Keratinocyte (primary cell): ENCODE results near the gene OS9. TPM values are rescaled to one million over a fixed set of nuclear protein-coding genes. Genes with fewer than 3 reads are reported as not detected.

Experiments used
- DNase-seq: peaks from one replicate; pipeline ENCODE4 v3.0.0-alpha.2; 2011; ENCODE audit warnings: low read depth, missing footprints, low spot score
- FAIRE-seq: peaks from 2 replicates; lab custom pipeline; 2011; peaks lifted over from hg19 to GRCh38; lab: Jason Lieb, UNC
- H2AFZ ChIP-seq: 2 replicates; pipeline ENCODE4 v1.6.0; 2012; ENCODE audit warnings: low read length, control low read depth, inconsistent platforms; ENCODE audit not compliant: control insufficient read depth
- H3K27ac ChIP-seq: 2 replicates; pipeline ENCODE4 v1.5.1; 2011; ENCODE audit warnings: low read length; ENCODE audit not compliant: control insufficient read depth, insufficient read depth
- H3K27me3 ChIP-seq: 3 replicates; pipeline ENCODE4 v1.6.0; 2011; ENCODE audit warnings: low read length; ENCODE audit not compliant: control insufficient read depth, insufficient read depth; ENCODE audit errors: extremely low read depth
- H3K36me3 ChIP-seq, 2 experiments: 2 replicates in 1 of 2; 3 replicates in 1 of 2; pipeline ENCODE4 v1.5.1; 2011; ENCODE audit warnings: low read length in 2 of 2, mild to moderate bottlenecking in 1 of 2; ENCODE audit not compliant: control insufficient read depth in 2 of 2, insufficient read depth in 2 of 2; ENCODE audit errors: extremely low read depth in 1 of 2
- H3K4me1 ChIP-seq: 3 replicates; pipeline ENCODE4 v1.5.1; 2011; ENCODE audit warnings: low read length; ENCODE audit not compliant: control insufficient read depth, insufficient read depth; ENCODE audit errors: extremely low read depth
- H3K4me2 ChIP-seq: 3 replicates; pipeline ENCODE4 v1.6.0; 2011; ENCODE audit warnings: low read depth, low read length; ENCODE audit not compliant: control insufficient read depth, insufficient read depth; ENCODE audit errors: extremely low read depth
- H3K4me3 ChIP-seq, 3 experiments: fragments of 200-600 bp in 1 of 3; sonication (generic) in 1 of 3; 2 replicates in 2 of 3; 3 replicates in 1 of 3; pipeline ENCODE4 v1.5.1; 2011 to 2016; ENCODE audit warnings: low read length in 3 of 3, mild to moderate bottlenecking in 3 of 3, control low read depth in 2 of 3, inconsistent platforms in 1 of 3, low read depth in 1 of 3, mixed read lengths in 1 of 3, mixed run types in 1 of 3, moderate library complexity in 1 of 3; ENCODE audit not compliant: control insufficient read depth in 2 of 3, insufficient read depth in 2 of 3; ENCODE audit errors: extremely low read depth in 1 of 3
- H3K79me2 ChIP-seq: 2 replicates; pipeline ENCODE4 v1.6.0; 2012; ENCODE audit warnings: low read length; ENCODE audit not compliant: control insufficient read depth, insufficient read depth
- H3K9ac ChIP-seq: 3 replicates; pipeline ENCODE4 v1.6.0; 2011; ENCODE audit warnings: low read length; ENCODE audit not compliant: control insufficient read depth, insufficient read depth; ENCODE audit errors: extremely low read depth
- H3K9me1 ChIP-seq: 3 replicates; pipeline ENCODE4 v1.6.0; 2011; ENCODE audit warnings: low read length; ENCODE audit not compliant: control insufficient read depth, insufficient read depth; ENCODE audit errors: extremely low read depth
- H3K9me3 ChIP-seq: 2 replicates; pipeline ENCODE4 v1.5.1; 2012; ENCODE audit warnings: low read depth, low read length; ENCODE audit not compliant: control insufficient read depth
- H4K20me1 ChIP-seq: 3 replicates; pipeline ENCODE4 v1.6.0; 2011; ENCODE audit warnings: low read length; ENCODE audit not compliant: control insufficient read depth, insufficient read depth; ENCODE audit errors: extremely low read depth
- CTCF ChIP-seq, 3 experiments: IDR thresholded peaks in 1 of 3; conservative IDR thresholded peaks in 1 of 3; optimal IDR thresholded peaks in 1 of 3; 2 replicates in 2 of 3; 3 replicates in 1 of 3; pipeline versions ENCODE3 to v1.5.1; 2011; ENCODE audit warnings: low read length in 3 of 3, mild to moderate bottlenecking in 3 of 3, moderate library complexity in 2 of 3, control low read depth in 1 of 3, inconsistent platforms in 1 of 3; ENCODE audit not compliant: insufficient read depth in 2 of 3; ENCODE audit errors: extremely low read depth in 1 of 3
- EZH2 ChIP-seq: IDR thresholded peaks from one replicate; pipeline ENCODE4 v1.6.1; 2012; ENCODE audit warnings: inconsistent platforms, mild to moderate bottlenecking, low read length, moderate library complexity
- dilution Hi-C: fragments of 300-500 bp; cut with MboI; formaldehyde crosslinking; loops from one replicate; pipeline ENCODE4 v1.7.0; 2020; ENCODE audit warnings: low sequenced_read_pairs; ENCODE audit not compliant: extremely low pct_ligation_motif_present
- polyA plus RNA-seq, 5 experiments: library from polyadenylated mRNA; depleted of rRNA in 3 of 5; stranded (reverse) in 3 of 5; stranded (forward) in 1 of 5; unstranded in 1 of 5; fragments of >200 nt; gene quantifications; 1 replicate in 1 of 5; 2 replicates in 3 of 5; 3 replicates in 1 of 5; pipeline versions ENCODE4 v1.2.1 to v1.2.3, GENCODE V29; 2011 to 2012; ENCODE audit warnings: missing spikeins in 2 of 5, low read depth in 1 of 5, low replicate concordance in 1 of 5

Gene OS9
- polyA plus RNA-seq, 1 donor (not counting 4 experiments of a cell fraction or from before 2014, with no cell fraction given), result 82.2 TPM

- dilution Hi-C loops, result loop anchor here (25.0 kb wide), 1 partner anchor 147 kb away; the partner anchor contains the start of gene PIP4K2C
- Histone ChIP-seq H3K4me2 (no peak overlapping the region), H3K4me1 (peaks cover 15% of the 10 kb centered on the region), H3K27ac (no peak overlapping the region), H3K36me3 (no peaks in the 10 kb centered on the region), H3K27me3 (peaks cover 46% of the 10 kb centered on the region), H3K79me2 (no peaks in the 10 kb centered on the region), H2AFZ (no peak overlapping the region), H3K9me1 (no peaks in the 10 kb centered on the region), H3K4me3 (no peak overlapping the region), H4K20me1 (no peaks in the 10 kb centered on the region), H3K9me3 (no peaks in the 10 kb centered on the region), H3K9ac (no peak overlapping the region)
- DNase-seq (no peak), FAIRE-seq (no peak)
- TF ChIP-seq EZH2, result no peak
- no peak for TF ChIP-seq CTCF (optimal IDR thresholded peaks at IDR 0.05 in 1 of 3, IDR thresholded peaks at IDR 0.05 in 1 of 3, conservative IDR thresholded peaks at IDR 0.05 in 1 of 3; ENCODE audit: extremely low read depth in 1 of 3, insufficient read depth in 2 of 3, low read length in 3 of 3)
These were observed 40.7 kb downstream of the OS9 start for GRCh38 chr12:57734591-57734990.

- Histone ChIP-seq H3K9me1 (no peaks in the 10 kb centered on the region), H3K9ac (no peak overlapping the region), H3K27me3 (peaks cover 54% of the 10 kb centered on the region), H3K4me1 (peaks cover 15% of the 10 kb centered on the region), H3K27ac (no peak overlapping the region), H3K9me3 (no peaks in the 10 kb centered on the region), H3K79me2 (no peaks in the 10 kb centered on the region), H3K4me3 (no peak overlapping the region), H3K36me3 (no peaks in the 10 kb centered on the region), H2AFZ (no peak overlapping the region), H3K4me2 (no peak overlapping the region), H4K20me1 (no peaks in the 10 kb centered on the region)
- FAIRE-seq (no peak), DNase-seq (no peak)
- dilution Hi-C loops, result loop anchor here (25.0 kb wide), 1 partner anchor 148 kb away; the partner anchor contains the start of gene PIP4K2C
- TF ChIP-seq CTCF (optimal IDR thresholded peaks at IDR 0.05 in 1 of 3, IDR thresholded peaks at IDR 0.05 in 1 of 3, conservative IDR thresholded peaks at IDR 0.05 in 1 of 3; ENCODE audit: extremely low read depth in 1 of 3, insufficient read depth in 2 of 3, low read length in 3 of 3), result no peak
- no peak for TF ChIP-seq EZH2
These were observed 41.4 kb downstream of the OS9 start for GRCh38 chr12:57735198-57735855.
